ENCODE results near the gene ISM2.

DNA sequence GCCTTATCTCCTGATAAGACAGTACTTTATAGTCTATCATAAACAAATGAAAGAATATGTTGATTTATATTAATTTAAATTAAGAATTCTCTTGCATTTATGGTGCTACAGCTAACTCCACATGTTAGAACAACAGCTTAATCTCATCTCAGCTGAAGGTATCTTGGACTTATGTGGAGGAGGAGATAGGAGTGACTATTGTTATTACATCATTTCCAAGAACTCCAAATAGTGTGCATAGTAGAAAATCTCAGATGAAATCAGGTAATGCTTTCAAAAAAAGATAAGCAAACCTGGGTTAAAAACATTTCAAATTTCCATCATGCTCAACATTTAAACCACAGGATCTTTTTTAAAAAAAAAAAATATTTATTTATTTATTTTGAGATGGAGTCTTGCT is 31.3 kb upstream of the ISM2 start:
- no peak for TF ChIP-seq CEBPB (IDR thresholded peaks at IDR 0.05; ENCODE audit: low read depth)
- no peak for TF ChIP-seq POLR2A (IDR thresholded peaks at IDR 0.05; ENCODE audit: borderline replicate concordance, extremely low read depth, insufficient read depth, insufficient read length)
- TF ChIP-seq POLR2AphosphoS5 (IDR thresholded peaks at IDR 0.05; ENCODE audit: low read depth, low read length): no peak
- TF ChIP-seq, protein P1, sequence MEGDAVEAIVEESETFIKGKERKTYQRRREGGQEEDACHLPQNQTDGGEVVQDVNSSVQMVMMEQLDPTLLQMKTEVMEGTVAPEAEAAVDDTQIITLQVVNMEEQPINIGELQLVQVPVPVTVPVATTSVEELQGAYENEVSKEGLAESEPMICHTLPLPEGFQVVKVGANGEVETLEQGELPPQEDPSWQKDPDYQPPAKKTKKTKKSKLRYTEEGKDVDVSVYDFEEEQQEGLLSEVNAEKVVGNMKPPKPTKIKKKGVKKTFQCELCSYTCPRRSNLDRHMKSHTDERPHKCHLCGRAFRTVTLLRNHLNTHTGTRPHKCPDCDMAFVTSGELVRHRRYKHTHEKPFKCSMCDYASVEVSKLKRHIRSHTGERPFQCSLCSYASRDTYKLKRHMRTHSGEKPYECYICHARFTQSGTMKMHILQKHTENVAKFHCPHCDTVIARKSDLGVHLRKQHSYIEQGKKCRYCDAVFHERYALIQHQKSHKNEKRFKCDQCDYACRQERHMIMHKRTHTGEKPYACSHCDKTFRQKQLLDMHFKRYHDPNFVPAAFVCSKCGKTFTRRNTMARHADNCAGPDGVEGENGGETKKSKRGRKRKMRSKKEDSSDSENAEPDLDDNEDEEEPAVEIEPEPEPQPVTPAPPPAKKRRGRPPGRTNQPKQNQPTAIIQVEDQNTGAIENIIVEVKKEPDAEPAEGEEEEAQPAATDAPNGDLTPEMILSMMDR (IDR thresholded peaks at IDR 0.05 in 2 of 3, conservative IDR thresholded peaks at IDR 0.05 in 1 of 3; ENCODE audit: borderline replicate concordance in 1 of 3, insufficient read depth in 1 of 3, low read depth in 2 of 3, low read length in 2 of 3): no peak
- TF ChIP-seq RAD21 (IDR thresholded peaks at IDR 0.05; ENCODE audit: low read depth): no peak
- TF ChIP-seq SIN3A (IDR thresholded peaks at IDR 0.05; ENCODE audit: low read depth): no peak

Data from HCT116 (cell line).